Endothelial cell of umbilical vein (primary cell): ENCODE measurements around the gene ERRFI1.

Source experiments
- EZH2 ChIP-seq: IDR thresholded peaks from 2 replicates; pipeline ENCODE4 v1.6.1; 2012; ENCODE audit warnings: borderline replicate concordance, low read depth, mild to moderate bottlenecking, moderate library complexity, low read length, inconsistent platforms; ENCODE audit not compliant: severe bottlenecking
- GATA2 ChIP-seq: IDR thresholded peaks from 2 replicates; pipeline ENCODE4 v1.7.0; 2011; ENCODE audit warnings: low read depth, mild to moderate bottlenecking, moderate library complexity, mixed read lengths, low read length; ENCODE audit not compliant: insufficient read length, insufficient read depth
- MYC ChIP-seq: IDR thresholded peaks from one replicate; pipeline ENCODE4 v1.6.1; 2011; ENCODE audit warnings: mild to moderate bottlenecking, low read depth, low read length
- POLR2A ChIP-seq: IDR thresholded peaks from 2 replicates; pipeline ENCODE4 v1.6.1; 2012; ENCODE audit warnings: low read depth, mild to moderate bottlenecking, control low read depth, low read length
- POLR2AphosphoS5 ChIP-seq: IDR thresholded peaks from 2 replicates; pipeline ENCODE4 v1.6.1; 2012; ENCODE audit warnings: low read depth, mild to moderate bottlenecking, control low read depth, low read length, moderate library complexity; ENCODE audit not compliant: insufficient read depth
- TF ChIP-seq, protein P1 (sequence below), 2 donors: IDR thresholded peaks; 1 replicate in 1 of 2; 2 replicates in 1 of 2; pipeline ENCODE4 v1.5.1; 2011; ENCODE audit warnings: low read length in 2 of 2, mild to moderate bottlenecking in 2 of 2, moderate library complexity in 2 of 2, control low read depth in 1 of 2, inconsistent platforms in 1 of 2, low read depth in 1 of 2; ENCODE audit not compliant: insufficient read depth in 1 of 2; ENCODE audit errors: extremely low read depth in 1 of 2

DNA sequence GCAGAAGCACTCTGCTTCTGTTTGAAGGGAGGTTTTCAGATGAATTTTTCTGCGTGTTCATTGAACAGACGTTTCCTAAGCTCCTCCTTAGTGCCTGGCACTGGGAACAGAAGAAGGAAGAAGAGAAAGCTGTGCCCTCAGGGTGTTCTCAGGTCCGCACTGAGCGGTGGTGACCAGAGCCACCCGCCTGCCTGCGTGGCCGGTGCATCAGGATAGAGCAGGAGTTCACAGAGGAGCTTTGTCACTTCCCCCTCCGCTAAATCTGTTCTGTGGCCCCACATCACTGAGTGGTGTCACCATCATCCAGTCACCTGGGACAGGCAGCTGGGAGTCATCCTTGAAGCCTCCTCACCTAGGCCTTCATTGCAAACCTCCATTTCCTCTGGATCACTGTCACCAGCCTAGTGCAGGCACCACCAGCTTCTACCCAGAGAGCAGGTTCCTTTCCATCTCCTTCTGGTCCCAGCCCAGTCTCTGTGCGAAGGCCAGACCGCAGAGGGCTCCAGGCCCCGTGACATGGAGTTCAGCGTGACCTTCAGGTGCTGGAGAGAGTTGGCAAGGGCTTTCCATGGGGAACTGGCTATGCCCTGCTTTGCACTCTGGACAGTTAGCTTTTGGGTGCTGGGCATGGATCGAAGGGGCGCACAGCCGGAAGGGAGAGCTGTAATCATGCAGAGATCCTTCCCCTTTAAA is 42.9 kb downstream of the ERRFI1 start:
- TF ChIP-seq POLR2AphosphoS5 (no peak), POLR2A (no peak), GATA2 (no peak), EZH2 (no peak), MYC (no peak)
- TF ChIP-seq, protein P1, sequence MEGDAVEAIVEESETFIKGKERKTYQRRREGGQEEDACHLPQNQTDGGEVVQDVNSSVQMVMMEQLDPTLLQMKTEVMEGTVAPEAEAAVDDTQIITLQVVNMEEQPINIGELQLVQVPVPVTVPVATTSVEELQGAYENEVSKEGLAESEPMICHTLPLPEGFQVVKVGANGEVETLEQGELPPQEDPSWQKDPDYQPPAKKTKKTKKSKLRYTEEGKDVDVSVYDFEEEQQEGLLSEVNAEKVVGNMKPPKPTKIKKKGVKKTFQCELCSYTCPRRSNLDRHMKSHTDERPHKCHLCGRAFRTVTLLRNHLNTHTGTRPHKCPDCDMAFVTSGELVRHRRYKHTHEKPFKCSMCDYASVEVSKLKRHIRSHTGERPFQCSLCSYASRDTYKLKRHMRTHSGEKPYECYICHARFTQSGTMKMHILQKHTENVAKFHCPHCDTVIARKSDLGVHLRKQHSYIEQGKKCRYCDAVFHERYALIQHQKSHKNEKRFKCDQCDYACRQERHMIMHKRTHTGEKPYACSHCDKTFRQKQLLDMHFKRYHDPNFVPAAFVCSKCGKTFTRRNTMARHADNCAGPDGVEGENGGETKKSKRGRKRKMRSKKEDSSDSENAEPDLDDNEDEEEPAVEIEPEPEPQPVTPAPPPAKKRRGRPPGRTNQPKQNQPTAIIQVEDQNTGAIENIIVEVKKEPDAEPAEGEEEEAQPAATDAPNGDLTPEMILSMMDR (IDR thresholded peaks at IDR 0.05; ENCODE audit: extremely low read depth in 1 of 2, insufficient read depth in 1 of 2, low read depth in 1 of 2, low read length in 2 of 2): no peak
